Mucosa of descending colon (tissue), 3 donors: ENCODE measurements around the gene OR6P1. TPM values are rescaled to one million over a fixed set of nuclear protein-coding genes. Genes with fewer than 3 reads are reported as not detected.

Experiments used
- ATAC-seq: fragments of 200-7000 bp; cut with Tn5 transposase; one replicate; pipeline ENCODE4 v1.9.1; 2020; ENCODE audit warnings: mild to moderate bottlenecking, moderate library complexity
- DNase-seq, 3 donors: peaks; one replicate each; pipeline ENCODE4 v3.0.0-alpha.2; 2020
- H3K36me3 ChIP-seq: fragments of 200-600 bp; one replicate; pipeline ENCODE4 v1.8.0; 2021; ENCODE audit warnings: low read depth, mild to moderate bottlenecking
- H3K4me1 ChIP-seq: fragments of 200-600 bp; one replicate; pipeline ENCODE4 v1.8.0; 2021; ENCODE audit warnings: low read depth, mild to moderate bottlenecking
- H3K4me3 ChIP-seq: fragments of 200-600 bp; one replicate; pipeline ENCODE4 v1.8.0; 2021; ENCODE audit warnings: mild to moderate bottlenecking
- H3K9me3 ChIP-seq: fragments of 200-600 bp; one replicate; pipeline ENCODE4 v1.8.0; 2021; ENCODE audit warnings: mild to moderate bottlenecking
- intact Hi-C, 2 donors: fragments of 100-400 bp; cut with DNase I in 1 of 2; cut with micrococcal nuclease in 1 of 2; formaldehyde crosslinking; loops; one replicate each; pipeline versions ENCODE4 v1.11.0 to v1.11.1; 2022; cut with DNase I, micrococcal nuclease
- total RNA-seq, 3 donors: library from RNA; stranded (reverse); fragmentation: NEBNext Ultra II Directional in 2 of 3; extraction: Animal tissue kit (Norgen Biotek cat#: 25700) in 2 of 3; gene quantifications; one replicate each; pipeline versions ENCODE4 v1.2.1 to v1.2.4, GENCODE V29; 2021 to 2023
- TF ChIP-seq, protein P1 (sequence below): fragments of 200-600 bp; IDR thresholded peaks from one replicate; pipeline ENCODE4 v1.8.0; 2022; ENCODE audit warnings: antibody characterized with exemption, mild to moderate bottlenecking
- donor health status: DM: no; HTN: no; CAD: no; lungs with moderate emphysema.
- donor health status: DM: no; HTN: no; CAD: no.
- donor health status: DM: no; HTN: yes; CAD: no.

The OR6P1 gene
- total RNA-seq, 3 donors from 2014 or later: not detected

GRCh38 chr1:158600735-158601134 is 30.4 kb upstream of the OR6P1 start:
- ATAC-seq: no peak
- intact Hi-C loops: no loop called here
- Histone ChIP-seq H3K9me3 (peaks cover 18% of the 10 kb centered on the region), H3K4me3 (no peak overlapping the region), H3K36me3 (no peaks in the 10 kb centered on the region), H3K4me1 (no peaks in the 10 kb centered on the region)
- no peak for DNase-seq
- TF ChIP-seq, protein P1, sequence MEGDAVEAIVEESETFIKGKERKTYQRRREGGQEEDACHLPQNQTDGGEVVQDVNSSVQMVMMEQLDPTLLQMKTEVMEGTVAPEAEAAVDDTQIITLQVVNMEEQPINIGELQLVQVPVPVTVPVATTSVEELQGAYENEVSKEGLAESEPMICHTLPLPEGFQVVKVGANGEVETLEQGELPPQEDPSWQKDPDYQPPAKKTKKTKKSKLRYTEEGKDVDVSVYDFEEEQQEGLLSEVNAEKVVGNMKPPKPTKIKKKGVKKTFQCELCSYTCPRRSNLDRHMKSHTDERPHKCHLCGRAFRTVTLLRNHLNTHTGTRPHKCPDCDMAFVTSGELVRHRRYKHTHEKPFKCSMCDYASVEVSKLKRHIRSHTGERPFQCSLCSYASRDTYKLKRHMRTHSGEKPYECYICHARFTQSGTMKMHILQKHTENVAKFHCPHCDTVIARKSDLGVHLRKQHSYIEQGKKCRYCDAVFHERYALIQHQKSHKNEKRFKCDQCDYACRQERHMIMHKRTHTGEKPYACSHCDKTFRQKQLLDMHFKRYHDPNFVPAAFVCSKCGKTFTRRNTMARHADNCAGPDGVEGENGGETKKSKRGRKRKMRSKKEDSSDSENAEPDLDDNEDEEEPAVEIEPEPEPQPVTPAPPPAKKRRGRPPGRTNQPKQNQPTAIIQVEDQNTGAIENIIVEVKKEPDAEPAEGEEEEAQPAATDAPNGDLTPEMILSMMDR: no peak

GRCh38 chr1:158586942-158587341 is 16.6 kb upstream of the OR6P1 start:
- Histone ChIP-seq H3K36me3 (no peaks in the 10 kb centered on the region), H3K4me3 (no peak overlapping the region), H3K4me1 (no peaks in the 10 kb centered on the region), H3K9me3 (peaks cover 13% of the 10 kb centered on the region)
- TF ChIP-seq, protein P1: no peak
- DNase-seq (no peak), ATAC-seq (no peak)
- intact Hi-C loops: no loop called here

- no peaks in the 10 kb centered on the region for H3K36me3 ChIP-seq
- no peak overlapping the region for H3K4me3 ChIP-seq
- intact Hi-C loops: no loop called here
- no peak for DNase-seq
- no peak for ATAC-seq
- peaks cover 12% of the 10 kb centered on the region for H3K9me3 ChIP-seq
- TF ChIP-seq, protein P1: no peak
- no peaks in the 10 kb centered on the region for H3K4me1 ChIP-seq
These were observed 13.6 kb upstream of the OR6P1 start for GRCh38 chr1:158583962-158584361.

DNA sequence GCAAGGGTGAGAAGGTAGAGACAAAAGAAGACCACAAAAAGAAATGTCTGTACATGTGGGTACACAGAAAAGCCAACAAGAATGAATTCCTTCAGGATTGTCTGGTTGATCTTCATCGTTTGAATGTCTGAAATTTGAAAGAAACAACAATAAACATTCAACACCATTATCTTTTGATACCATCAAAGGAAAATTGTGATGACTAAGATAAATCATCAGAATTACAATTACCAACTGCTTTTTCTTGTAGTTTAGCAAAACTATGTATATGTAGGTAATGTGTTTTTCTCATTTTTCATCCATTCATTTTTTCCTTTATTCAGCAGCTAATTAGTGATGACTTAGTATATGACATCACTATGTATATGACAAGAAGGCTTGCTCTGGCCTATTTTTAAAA is 9.4 kb upstream of the OR6P1 start, which contains the start of gene OR10X1:
OR10X1 (minus strand) TSS at position 167 of the 400 bp plus-strand sequence; CDS start at position 167, 0 bp downstream.
- no peaks in the 10 kb centered on the region for H3K36me3 ChIP-seq
- intact Hi-C loops: no loop called here
- ATAC-seq (no peak), DNase-seq (no peak)
- TF ChIP-seq, protein P1: no peak
- H3K4me1 ChIP-seq: no peaks in the 10 kb centered on the region
- no peak within 1 kb of the TSS for H3K4me3 ChIP-seq
- H3K9me3 ChIP-seq: no peaks in the 10 kb centered on the region

GRCh38 chr1:158577561-158577960 is 7.2 kb upstream of the OR6P1 start:
- TF ChIP-seq, protein P1: no peak
- intact Hi-C loops: no loop called here
- H3K9me3 ChIP-seq: no peaks in the 10 kb centered on the region
- DNase-seq (no peak), ATAC-seq (no peak)
- no peaks in the 10 kb centered on the region for H3K4me1 ChIP-seq
- no peaks in the 10 kb centered on the region for H3K36me3 ChIP-seq
- no peak overlapping the region for H3K4me3 ChIP-seq

DNA sequence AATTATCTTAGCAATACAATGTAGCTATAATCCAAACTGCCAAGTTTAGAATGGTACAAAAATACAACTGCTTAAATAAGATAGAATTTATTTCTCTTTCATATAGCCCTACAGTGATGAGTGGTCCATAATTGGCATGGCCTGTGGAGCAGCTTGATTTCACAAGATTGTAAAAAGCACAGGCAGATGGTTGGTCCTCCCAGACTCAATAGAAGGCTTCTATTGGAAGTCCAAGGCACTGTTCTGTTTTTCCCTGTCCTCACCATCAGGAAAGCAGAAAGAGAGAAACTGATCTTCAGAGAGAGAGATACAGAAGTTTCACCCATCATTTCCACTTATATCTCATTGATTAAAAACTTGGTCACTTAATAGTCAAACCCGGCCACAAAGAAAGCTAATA is 1.8 kb upstream of the OR6P1 start:
- Histone ChIP-seq H3K4me1 (no peaks in the 10 kb centered on the region), H3K36me3 (no peaks in the 10 kb centered on the region), H3K9me3 (no peaks in the 10 kb centered on the region), H3K4me3 (no peak overlapping the region)
- intact Hi-C loops: no loop called here
- no peak for DNase-seq
- TF ChIP-seq, protein P1: no peak
- ATAC-seq: no peak
